Tibial nerve (tissue), 3 donors: ENCODE results near the gene MYH7.

Experiments
- POLR2A ChIP-seq, 2 donors: fragments of 450-650 bp; IDR thresholded peaks; one replicate each; pipeline ENCODE4 v1.6.1; 2017; ENCODE audit warnings: antibody characterized with exemption in 2 of 2, mild to moderate bottlenecking in 2 of 2, moderate library complexity in 2 of 2
- TF ChIP-seq, protein P1 (sequence below), 5 experiments: fragments of 200-600 bp in 3 of 5; fragments of 450-650 bp in 2 of 5; sonication (generic) in 3 of 5; IDR thresholded peaks; one replicate each; pipeline ENCODE4 v1.5.1; 2016 to 2019; ENCODE audit warnings: antibody characterized with exemption in 5 of 5, mild to moderate bottlenecking in 3 of 5, moderate library complexity in 2 of 5

DNA sequence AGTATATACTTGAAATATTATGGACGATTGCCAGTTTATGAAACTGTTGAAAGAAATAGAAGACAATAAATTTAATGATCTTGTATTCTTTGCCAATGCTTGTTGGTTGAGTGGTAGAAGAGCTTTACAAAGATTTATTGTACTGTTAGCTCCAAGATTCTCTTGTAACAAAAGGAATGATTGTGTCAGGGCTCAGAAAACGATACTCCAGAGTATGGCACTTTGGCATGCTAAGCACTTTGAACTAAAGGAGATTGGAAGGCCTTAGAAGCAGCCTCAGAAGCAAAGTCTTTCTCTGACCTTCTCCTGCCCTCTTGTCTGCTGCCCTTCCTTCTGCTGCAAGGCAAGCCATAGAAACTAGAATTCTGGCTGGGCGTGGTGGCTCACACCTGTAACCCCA lies 29.8 kb upstream of the MYH7 start:
- TF ChIP-seq, protein P1, sequence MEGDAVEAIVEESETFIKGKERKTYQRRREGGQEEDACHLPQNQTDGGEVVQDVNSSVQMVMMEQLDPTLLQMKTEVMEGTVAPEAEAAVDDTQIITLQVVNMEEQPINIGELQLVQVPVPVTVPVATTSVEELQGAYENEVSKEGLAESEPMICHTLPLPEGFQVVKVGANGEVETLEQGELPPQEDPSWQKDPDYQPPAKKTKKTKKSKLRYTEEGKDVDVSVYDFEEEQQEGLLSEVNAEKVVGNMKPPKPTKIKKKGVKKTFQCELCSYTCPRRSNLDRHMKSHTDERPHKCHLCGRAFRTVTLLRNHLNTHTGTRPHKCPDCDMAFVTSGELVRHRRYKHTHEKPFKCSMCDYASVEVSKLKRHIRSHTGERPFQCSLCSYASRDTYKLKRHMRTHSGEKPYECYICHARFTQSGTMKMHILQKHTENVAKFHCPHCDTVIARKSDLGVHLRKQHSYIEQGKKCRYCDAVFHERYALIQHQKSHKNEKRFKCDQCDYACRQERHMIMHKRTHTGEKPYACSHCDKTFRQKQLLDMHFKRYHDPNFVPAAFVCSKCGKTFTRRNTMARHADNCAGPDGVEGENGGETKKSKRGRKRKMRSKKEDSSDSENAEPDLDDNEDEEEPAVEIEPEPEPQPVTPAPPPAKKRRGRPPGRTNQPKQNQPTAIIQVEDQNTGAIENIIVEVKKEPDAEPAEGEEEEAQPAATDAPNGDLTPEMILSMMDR (IDR thresholded peaks at IDR 0.05), result no peak
- TF ChIP-seq POLR2A (IDR thresholded peaks at IDR 0.05), result no peak
